Loucy (cell line): ENCODE results near the gene SCN8A.

Experiments used
- H2AFZ ChIP-seq: fragments of 200-600 bp; sonication (generic); 2 replicates; pipeline ENCODE4 v1.6.0; 2016; ENCODE audit warnings: antibody characterized with exemption, mild to moderate bottlenecking, low read length, moderate library complexity
- H3F3A ChIP-seq: fragments of 200-600 bp; 2 replicates; pipeline ENCODE4 v1.6.0; 2016; ENCODE audit warnings: antibody characterized with exemption, low read depth, mild to moderate bottlenecking
- H3K27me3 ChIP-seq: fragments of 200-600 bp; sonication (generic); 2 replicates; pipeline ENCODE4 v1.6.1; 2014; ENCODE audit warnings: low read length, mild to moderate bottlenecking; ENCODE audit not compliant: insufficient read depth, poor library complexity, severe bottlenecking
- H3K36me3 ChIP-seq: fragments of 200-600 bp; sonication (generic); 2 replicates; pipeline ENCODE4 v1.6.1; 2016; ENCODE audit warnings: low read length; ENCODE audit not compliant: insufficient read depth
- H3K4me1 ChIP-seq: fragments of 200-600 bp; sonication (generic); 2 replicates; pipeline ENCODE4 v1.5.1; 2014; ENCODE audit warnings: low read length, mild to moderate bottlenecking; ENCODE audit not compliant: insufficient read depth, poor library complexity, severe bottlenecking
- H3K4me2 ChIP-seq: fragments of 200-600 bp; sonication (generic); 2 replicates; pipeline ENCODE4 v1.6.0; 2014; ENCODE audit warnings: antibody characterized with exemption, low read length, low read depth, mild to moderate bottlenecking; ENCODE audit not compliant: poor library complexity, severe bottlenecking
- H3K4me3 ChIP-seq: fragments of 200-600 bp; sonication (generic); 2 replicates; pipeline ENCODE4 v1.5.1; 2014; ENCODE audit warnings: low read length, mild to moderate bottlenecking, mixed read lengths; ENCODE audit not compliant: poor library complexity, severe bottlenecking
- H3K79me2 ChIP-seq: fragments of 200-600 bp; sonication (generic); 2 replicates; pipeline ENCODE4 v1.6.1; 2014; ENCODE audit warnings: low read length; ENCODE audit not compliant: insufficient read depth
- H3K9ac ChIP-seq: fragments of 200-600 bp; sonication (generic); 2 replicates; pipeline ENCODE4 v1.6.0; 2014; ENCODE audit warnings: mild to moderate bottlenecking, low read depth, low read length, moderate library complexity; ENCODE audit not compliant: poor library complexity, severe bottlenecking
- H3K9me2 ChIP-seq: fragments of 200-600 bp; sonication (generic); replicated peaks from 2 replicates; pipeline ENCODE4 v1.6.1; 2016; ENCODE audit warnings: low read depth, low read length, mixed read lengths
- H3K9me3 ChIP-seq: fragments of 200-600 bp; sonication (generic); 2 replicates; pipeline ENCODE4 v1.6.1; 2014; ENCODE audit warnings: mild to moderate bottlenecking, antibody characterized with exemption, low read length, low read depth; ENCODE audit not compliant: insufficient read depth
- H4K20me1 ChIP-seq: fragments of 200-600 bp; sonication (generic); 2 replicates; pipeline ENCODE4 v1.6.0; 2014; ENCODE audit warnings: antibody characterized with exemption, low read length, mild to moderate bottlenecking; ENCODE audit not compliant: insufficient read depth, poor library complexity, severe bottlenecking
- EZH2phosphoT487 ChIP-seq: fragments of 200-600 bp; IDR thresholded peaks from 2 replicates; pipeline ENCODE4 v1.6.1; 2018; ENCODE audit warnings: antibody characterized with exemption, mild to moderate bottlenecking, moderate library complexity, borderline replicate concordance
- TF ChIP-seq, protein P1 (sequence below): fragments of 200-600 bp; sonication (generic); conservative IDR thresholded peaks from 2 replicates; pipeline ENCODE4 v1.5.1; 2014; ENCODE audit warnings: mild to moderate bottlenecking, antibody characterized with exemption, low read length

Gene SCN8A

GRCh38 chr12:51801027-51801426 is 210.0 kb downstream of the SCN8A start:
- Histone ChIP-seq H3K9me2 (no peaks in the 10 kb centered on the region), H2AFZ (no peak overlapping the region), H3K4me2 (no peak overlapping the region), H3K27me3 (no peaks in the 10 kb centered on the region), H3K9me3 (no peaks in the 10 kb centered on the region), H3K4me3 (no peak overlapping the region), H3F3A (no peaks in the 10 kb centered on the region), H3K36me3 (no peaks in the 10 kb centered on the region), H3K79me2 (no peaks in the 10 kb centered on the region), H3K4me1 (no peaks in the 10 kb centered on the region), H4K20me1 (no peaks in the 10 kb centered on the region), H3K9ac (no peak overlapping the region)
- TF ChIP-seq EZH2phosphoT487 = no peak
- TF ChIP-seq, protein P1, sequence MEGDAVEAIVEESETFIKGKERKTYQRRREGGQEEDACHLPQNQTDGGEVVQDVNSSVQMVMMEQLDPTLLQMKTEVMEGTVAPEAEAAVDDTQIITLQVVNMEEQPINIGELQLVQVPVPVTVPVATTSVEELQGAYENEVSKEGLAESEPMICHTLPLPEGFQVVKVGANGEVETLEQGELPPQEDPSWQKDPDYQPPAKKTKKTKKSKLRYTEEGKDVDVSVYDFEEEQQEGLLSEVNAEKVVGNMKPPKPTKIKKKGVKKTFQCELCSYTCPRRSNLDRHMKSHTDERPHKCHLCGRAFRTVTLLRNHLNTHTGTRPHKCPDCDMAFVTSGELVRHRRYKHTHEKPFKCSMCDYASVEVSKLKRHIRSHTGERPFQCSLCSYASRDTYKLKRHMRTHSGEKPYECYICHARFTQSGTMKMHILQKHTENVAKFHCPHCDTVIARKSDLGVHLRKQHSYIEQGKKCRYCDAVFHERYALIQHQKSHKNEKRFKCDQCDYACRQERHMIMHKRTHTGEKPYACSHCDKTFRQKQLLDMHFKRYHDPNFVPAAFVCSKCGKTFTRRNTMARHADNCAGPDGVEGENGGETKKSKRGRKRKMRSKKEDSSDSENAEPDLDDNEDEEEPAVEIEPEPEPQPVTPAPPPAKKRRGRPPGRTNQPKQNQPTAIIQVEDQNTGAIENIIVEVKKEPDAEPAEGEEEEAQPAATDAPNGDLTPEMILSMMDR = no peak

GRCh38 chr12:51806896-51807295 is 215.9 kb downstream of the SCN8A start:
- Histone ChIP-seq H4K20me1 (no peaks in the 10 kb centered on the region), H3K79me2 (no peaks in the 10 kb centered on the region), H3F3A (no peaks in the 10 kb centered on the region), H3K27me3 (no peaks in the 10 kb centered on the region), H3K4me1 (no peaks in the 10 kb centered on the region), H3K36me3 (no peaks in the 10 kb centered on the region), H3K9ac (no peak overlapping the region), H2AFZ (no peak overlapping the region), H3K9me2 (no peaks in the 10 kb centered on the region), H3K4me2 (no peak overlapping the region), H3K4me3 (no peak overlapping the region), H3K9me3 (no peaks in the 10 kb centered on the region)
- no peak for TF ChIP-seq EZH2phosphoT487
- TF ChIP-seq, protein P1 = no peak

GRCh38 chr12:51809193-51809592 is 218.2 kb downstream of the SCN8A start:
- no peak overlapping the region for H3K4me3 ChIP-seq
- H3K27me3 ChIP-seq = no peaks in the 10 kb centered on the region
- H3K9me2 ChIP-seq = no peaks in the 10 kb centered on the region
- H3K4me2 ChIP-seq = no peak overlapping the region
- H4K20me1 ChIP-seq = no peaks in the 10 kb centered on the region
- H3K36me3 ChIP-seq = no peaks in the 10 kb centered on the region
- no peak overlapping the region for H3K9ac ChIP-seq
- H3K9me3 ChIP-seq = no peaks in the 10 kb centered on the region
- H3F3A ChIP-seq = no peaks in the 10 kb centered on the region
- no peak overlapping the region for H2AFZ ChIP-seq
- no peaks in the 10 kb centered on the region for H3K79me2 ChIP-seq
- TF ChIP-seq EZH2phosphoT487 = no peak
- TF ChIP-seq, protein P1 = no peak
- no peaks in the 10 kb centered on the region for H3K4me1 ChIP-seq
